GM21526 (cell line): Measurements from ENCODE around the gene OR2L3.
"Not testable (repeated sequence)": the region's sequence is repeated elsewhere in the genome, so short reads cannot be mapped to it uniquely, and the experiment has no call there.

Source experiments
- ATAC-seq: cut with Tn5 transposase; IDR thresholded peaks from one replicate; pipeline ENCODE4 v1.9.1; 2021; ENCODE audit warnings: moderate library complexity; ENCODE audit not compliant: unreplicated experiment, low FRiP score

OR2L3 gene

GRCh38 chr1:248046536-248046935 is at the start of gene OR2L3:
Gene OR2L3 (plus strand): TSS chr1:248046836. CDS start chr1:248060682, 13,846 bp downstream.
- ATAC-seq, result no peak

GRCh38 chr1:247998811-247999210 is 47.8 kb upstream of the OR2L3 start:
- ATAC-seq, result no peak

GRCh38 chr1:248000169-248000568 is 46.5 kb upstream of the OR2L3 start:
- no peak for ATAC-seq

- ATAC-seq, result no peak
Measured at GRCh38 chr1:248007778-248008177, 38.9 kb upstream of the OR2L3 start.

- no peak for ATAC-seq
Measured at GRCh38 chr1:248009681-248010080, 37.0 kb upstream of the OR2L3 start.

- no peak for ATAC-seq
Measured at GRCh38 chr1:248013229-248013710, 33.4 kb upstream of the OR2L3 start, which contains the start of gene OR2L5. Gene OR2L5 (plus strand): TSS chr1:248013660. CDS start chr1:248021948, 8,288 bp downstream.

- ATAC-seq, result no peak
Measured at GRCh38 chr1:248015803-248016202, 30.8 kb upstream of the OR2L3 start.

GRCh38 chr1:248029770-248030169 is 16.9 kb upstream of the OR2L3 start, which contains the start of gene OR2L2:
Gene OR2L2 (plus strand): TSS chr1:248030070. CDS start chr1:248038268, 8,198 bp downstream.
- no peak for ATAC-seq

GRCh38 chr1:248045209-248045608 is 1.4 kb upstream of the OR2L3 start:
- ATAC-seq, result no peak

- no peak for ATAC-seq
Measured at GRCh38 chr1:248047008-248047407, 372 bp downstream of the OR2L3 start.

- no peak for ATAC-seq
Measured at GRCh38 chr1:248054671-248055070, 8.0 kb downstream of the OR2L3 start.

GRCh38 chr1:248055261-248055660 is 8.6 kb downstream of the OR2L3 start:
- no peak for ATAC-seq

- ATAC-seq, result no peak
Measured at GRCh38 chr1:248065071-248065470, 18.4 kb downstream of the OR2L3 start.

GRCh38 chr1:248065604-248066003 is 19.0 kb downstream of the OR2L3 start:
- ATAC-seq, result no peak

GRCh38 chr1:248083864-248084263 is 37.2 kb downstream of the OR2L3 start:
- ATAC-seq, result not testable (repeated sequence)

- no peak for ATAC-seq
Measured at GRCh38 chr1:248094884-248095283, 48.2 kb downstream of the OR2L3 start, which contains the start of gene OR2L13. Gene OR2L13 (plus strand): TSS chr1:248095184. CDS start chr1:248099376, 4,192 bp downstream.

- no peak for ATAC-seq
Measured at GRCh38 chr1:248098529-248098928, 51.9 kb downstream of the OR2L3 start.

GRCh38 chr1:248102847-248103246 is 56.2 kb downstream of the OR2L3 start:
- no peak for ATAC-seq

GRCh38 chr1:248111157-248111556 is 64.5 kb downstream of the OR2L3 start:
- no peak for ATAC-seq
